IMR-90 (cell line): ENCODE results near the gene COL23A1.

Source experiments
- CEBPB ChIP-seq: IDR thresholded peaks from 2 replicates; pipeline ENCODE4 v1.6.1; 2012; ENCODE audit warnings: low read depth, low read length, improper control_type of control experiment
- CHD1 ChIP-seq: IDR thresholded peaks from 2 replicates; pipeline ENCODE4 v1.6.1; 2012; ENCODE audit warnings: low read depth, low read length, improper control_type of control experiment
- CTCF ChIP-seq: conservative IDR thresholded peaks from 2 replicates; pipeline ENCODE4 v1.5.1; 2012; ENCODE audit warnings: mild to moderate bottlenecking, low read depth, low read length, improper control_type of control experiment
- POLR2A ChIP-seq: IDR thresholded peaks from 2 replicates; pipeline ENCODE4 v1.6.1; 2012; ENCODE audit warnings: mild to moderate bottlenecking, low read depth, low read length
- RAD21 ChIP-seq: IDR thresholded peaks from 2 replicates; pipeline ENCODE4 v1.6.1; 2012; ENCODE audit warnings: low read length, improper control_type of control experiment
- RFX5 ChIP-seq: IDR thresholded peaks from 2 replicates; pipeline ENCODE4 v1.8.0; 2012; ENCODE audit warnings: low read depth, mild to moderate bottlenecking, low read length, moderate library complexity
- USF2 ChIP-seq: fragments of 150-350 bp; IDR thresholded peaks from 2 replicates; pipeline ENCODE4 v1.6.1; 2017; ENCODE audit warnings: mild to moderate bottlenecking, antibody characterized with exemption, low read length, low read depth

GRCh38 chr5:178330791-178331404 is 259.3 kb downstream of the COL23A1 start:
- no peak for TF ChIP-seq CTCF
- no peak for TF ChIP-seq USF2
- no peak for TF ChIP-seq POLR2A
- no peak for TF ChIP-seq CEBPB
- no peak for TF ChIP-seq RAD21
- TF ChIP-seq CHD1, result no peak
- TF ChIP-seq RFX5, result no peak
